Frontal cortex (tissue), 4 donors: Measurements from ENCODE around the gene S1PR5. TPM values are rescaled to one million over a fixed set of nuclear protein-coding genes. Genes with fewer than 3 reads are reported as not detected.
"Not testable (repeated sequence)": the region's sequence is repeated elsewhere in the genome, so short reads cannot be mapped to it uniquely, and the experiment has no call there.

Source experiments
- DNase-seq, 2 donors: peaks; one replicate each; pipeline ENCODE4 v3.0.0; 2012; ENCODE audit warnings: low spot score in 2 of 2
- FAIRE-seq: peaks from 2 replicates; lab custom pipeline; 2012; peaks lifted over from hg19 to GRCh38; lab: Jason Lieb, UNC
- total RNA-seq: library from RNA; depleted of rRNA; stranded (reverse); fragments of >200 nt; gene quantifications from one replicate; pipeline ENCODE4 v1.2.3, GENCODE V29; 2014
- donor health status: control.
- donor health status: control.
- donor health status: control.

S1PR5 gene
- total RNA-seq, 1 donor from 2014 or later: 0.41 TPM

DNA sequence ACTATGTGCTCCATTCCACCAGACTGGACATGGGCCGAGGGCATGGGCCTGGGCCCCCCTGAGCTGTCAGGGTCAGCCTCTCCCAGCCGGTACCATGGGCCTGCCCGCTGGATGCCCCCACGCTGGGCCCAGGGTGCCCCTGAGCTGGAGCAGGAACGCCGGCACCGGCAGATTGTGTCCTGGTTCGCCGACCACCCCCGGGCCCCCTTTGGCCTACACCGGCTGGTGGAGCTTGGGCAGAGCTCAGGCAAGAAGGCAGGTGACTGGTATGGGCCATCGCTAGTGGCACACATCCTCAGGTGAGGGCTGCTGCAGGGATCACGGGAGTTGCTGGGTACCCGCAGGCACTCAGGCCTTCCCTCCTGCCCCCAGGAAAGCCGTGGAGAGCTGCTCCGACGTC lies 29.6 kb upstream of the S1PR5 start:
- DNase-seq (no peak), FAIRE-seq (no peak)

- DNase-seq (no peak), FAIRE-seq (no peak)
Measured at GRCh38 chr19:10544753-10545251, 27.6 kb upstream of the S1PR5 start.

DNA sequence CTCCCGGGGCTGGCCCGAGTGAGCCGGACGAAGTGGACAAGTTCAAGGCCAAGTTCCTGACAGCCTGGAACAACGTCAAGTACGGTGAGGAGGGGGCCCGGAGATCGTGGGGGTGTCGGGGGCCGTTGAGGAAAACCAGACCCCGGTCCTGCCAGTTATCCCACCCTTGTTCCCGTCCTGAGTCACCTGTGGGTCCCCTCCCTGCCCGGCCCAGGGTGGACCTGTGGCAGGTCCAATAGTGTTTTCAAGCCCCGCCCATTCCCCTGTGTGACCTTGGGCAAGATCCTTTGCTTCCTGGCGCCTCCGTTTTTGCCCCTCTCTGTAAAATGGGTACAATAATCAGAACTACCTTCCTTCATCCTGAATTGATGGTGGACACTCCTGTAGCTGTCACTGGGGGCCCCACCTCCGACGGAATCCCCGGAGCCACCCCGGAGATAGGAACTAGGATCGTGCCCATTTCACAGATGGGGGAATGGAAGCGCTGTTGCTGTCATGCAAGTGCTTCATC lies 27.1 kb upstream of the S1PR5 start:
- FAIRE-seq: no peak
- DNase-seq: no peak

- DNase-seq: peak; percentile 97 to 98
- FAIRE-seq: no peak
Measured at GRCh38 chr19:10543420-10544241, 26.4 kb upstream of the S1PR5 start, which contains the start of gene ATG4D. Gene ATG4D, plus strand, starts transcription at chr19:10543904. Its CDS starts 187 bp downstream, at chr19:10544091.

DNA sequence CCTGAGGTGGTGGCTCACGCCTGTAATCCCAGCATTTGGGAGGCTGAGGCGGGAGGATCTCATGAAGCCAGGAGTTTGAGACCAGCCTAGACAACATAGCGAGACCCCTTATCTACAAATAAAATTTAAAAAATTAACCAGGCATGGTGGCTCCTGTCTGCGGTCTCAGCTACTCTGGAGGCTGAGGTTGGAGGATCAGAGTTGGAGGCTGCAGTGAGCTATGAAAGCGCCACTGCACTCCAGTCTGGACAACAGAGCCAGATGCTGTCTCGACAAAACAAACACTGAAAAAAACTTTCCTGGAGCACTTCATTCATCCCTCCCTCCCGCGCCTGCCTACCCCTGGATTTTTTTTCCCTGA lies 25.8 kb upstream of the S1PR5 start:
- DNase-seq (no peak), FAIRE-seq (no peak)

GRCh38 chr19:10539016-10539415 lies 21.8 kb upstream of the S1PR5 start:
- not testable (repeated sequence) for FAIRE-seq, DNase-seq

DNA sequence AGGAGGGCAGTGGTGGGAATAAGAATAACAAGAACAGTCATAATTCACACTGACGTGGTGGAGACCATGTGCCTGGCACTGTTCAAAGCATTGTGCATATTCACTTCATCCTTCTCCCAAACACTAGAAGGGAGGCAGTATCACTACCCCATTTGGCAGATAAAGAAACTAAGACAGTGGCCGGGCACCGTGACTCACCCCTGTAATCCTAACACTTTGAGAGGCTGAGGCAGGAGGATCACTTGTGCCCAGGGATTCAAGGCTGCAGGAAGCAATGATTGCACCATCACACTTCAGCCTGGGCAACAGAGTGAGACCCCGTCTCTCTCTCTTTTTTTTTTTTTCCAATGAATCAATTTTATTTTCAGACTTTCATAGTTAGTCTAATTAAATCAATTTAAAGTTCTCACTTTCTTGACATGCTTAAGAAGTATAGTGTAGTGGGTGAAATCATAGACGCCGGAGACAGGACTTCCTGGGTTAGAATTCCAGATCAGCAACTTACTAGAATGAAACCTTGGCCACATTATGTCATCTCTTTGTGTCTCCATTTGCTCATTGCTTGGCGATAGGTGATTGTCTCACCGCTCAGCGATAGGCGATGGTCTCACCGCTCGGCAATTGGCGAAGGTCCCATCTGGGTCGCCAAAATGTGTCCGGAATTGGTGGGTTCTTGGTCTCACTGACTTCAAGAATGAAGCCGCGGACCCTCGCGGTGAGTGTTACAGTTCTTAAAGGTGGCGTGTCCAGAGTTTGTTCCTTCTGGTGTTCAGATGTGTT lies 21.1 kb upstream of the S1PR5 start:
- FAIRE-seq (no peak), DNase-seq (no peak)

DNA sequence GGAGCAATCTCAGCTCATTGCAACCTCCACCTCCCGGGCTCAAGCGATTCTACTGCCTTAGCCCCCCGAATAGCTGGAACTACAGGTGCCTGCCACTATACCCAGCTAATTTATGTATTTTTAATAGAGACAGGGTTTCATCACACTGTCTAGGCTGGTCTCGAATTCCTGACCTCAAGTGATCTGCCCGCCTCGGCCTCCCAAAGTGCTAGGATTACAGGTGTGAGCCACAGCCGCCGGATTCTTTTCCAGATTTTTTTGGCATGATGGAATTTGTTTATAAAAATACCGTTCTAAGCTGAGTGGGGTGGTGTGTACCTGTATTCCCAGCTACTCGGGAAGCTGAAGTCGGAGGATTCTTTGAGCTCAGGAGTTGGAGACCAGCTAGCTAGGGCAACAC lies 20.4 kb upstream of the S1PR5 start:
- no peak for FAIRE-seq
- DNase-seq: no peak

DNA sequence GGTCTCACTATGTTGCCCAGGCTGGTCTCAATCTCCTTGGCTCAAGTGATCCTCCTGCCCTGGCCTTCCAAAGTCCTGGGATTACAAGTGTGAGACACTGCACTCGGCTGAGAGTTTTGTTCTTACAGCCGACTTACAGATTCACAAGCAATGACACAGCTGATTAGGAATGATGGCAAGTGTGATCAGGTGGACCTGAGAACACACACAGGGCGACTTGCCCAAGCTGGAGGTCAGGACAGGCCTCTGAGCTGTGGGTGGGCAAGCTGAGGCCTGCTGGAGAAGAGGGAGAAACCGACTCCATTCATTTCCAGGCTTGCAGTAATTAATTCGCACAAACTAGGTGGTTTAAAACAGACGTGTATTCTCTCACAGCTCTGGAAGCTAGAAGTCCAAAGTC lies 18.4 kb upstream of the S1PR5 start:
- FAIRE-seq (no peak), DNase-seq (no peak)

DNA sequence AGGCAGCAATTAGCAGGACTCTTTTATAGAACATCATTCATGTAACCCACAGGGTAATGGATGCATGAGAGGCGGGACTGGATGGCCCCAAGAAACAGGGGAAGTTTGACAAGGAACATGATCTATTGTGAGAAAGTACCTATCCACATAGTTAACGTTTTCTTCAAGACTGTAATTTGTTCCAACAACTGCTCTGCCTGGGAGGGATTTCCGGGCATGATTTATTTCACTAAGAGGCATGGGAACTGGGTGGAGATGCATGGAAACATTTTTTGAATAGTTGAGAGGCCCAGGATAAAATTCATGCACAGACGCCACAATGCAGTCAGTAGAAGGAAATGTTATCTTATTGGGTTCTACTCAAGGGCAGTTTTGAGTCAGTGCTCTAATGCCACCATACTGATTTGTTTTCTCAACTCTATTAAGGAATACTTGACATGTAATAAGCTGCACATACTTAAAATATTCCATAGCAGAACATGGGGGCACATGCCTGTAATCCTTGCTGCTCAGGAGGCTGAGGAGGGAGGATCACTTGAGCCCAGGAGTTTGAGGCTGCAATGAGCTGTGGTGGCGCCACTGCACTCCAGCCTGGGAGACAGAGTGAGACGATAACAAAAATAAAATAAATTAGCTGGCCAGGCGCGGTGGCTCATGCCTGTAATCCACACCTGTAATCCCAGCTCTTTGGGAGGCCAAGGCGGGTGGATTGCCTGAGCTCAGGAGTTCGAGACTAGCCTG lies 16.6 kb upstream of the S1PR5 start:
- DNase-seq (no peak), FAIRE-seq (no peak)

DNA sequence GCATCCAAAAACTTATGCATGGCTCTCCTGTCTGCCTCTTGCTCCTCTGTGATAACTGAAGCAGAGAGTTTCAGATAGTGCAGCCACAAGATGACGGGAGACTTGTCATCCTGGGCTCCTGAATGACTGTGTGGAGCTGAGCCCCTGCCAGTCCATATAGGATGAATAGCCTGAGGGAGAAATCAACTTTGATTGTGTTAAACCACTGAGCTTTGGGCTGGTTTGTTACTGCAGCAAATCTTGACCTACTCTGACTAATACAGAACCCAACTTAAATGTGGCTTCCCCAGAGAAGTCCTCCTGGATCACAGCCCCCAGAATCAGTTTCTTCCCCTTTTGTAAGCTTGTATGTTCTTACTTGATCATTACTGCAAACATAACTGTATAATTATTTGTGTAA lies 15.2 kb upstream of the S1PR5 start:
- FAIRE-seq (no peak), DNase-seq (no peak)

- not testable (repeated sequence) for DNase-seq, FAIRE-seq
Measured at GRCh38 chr19:10526887-10527286, 9.6 kb upstream of the S1PR5 start.

DNA sequence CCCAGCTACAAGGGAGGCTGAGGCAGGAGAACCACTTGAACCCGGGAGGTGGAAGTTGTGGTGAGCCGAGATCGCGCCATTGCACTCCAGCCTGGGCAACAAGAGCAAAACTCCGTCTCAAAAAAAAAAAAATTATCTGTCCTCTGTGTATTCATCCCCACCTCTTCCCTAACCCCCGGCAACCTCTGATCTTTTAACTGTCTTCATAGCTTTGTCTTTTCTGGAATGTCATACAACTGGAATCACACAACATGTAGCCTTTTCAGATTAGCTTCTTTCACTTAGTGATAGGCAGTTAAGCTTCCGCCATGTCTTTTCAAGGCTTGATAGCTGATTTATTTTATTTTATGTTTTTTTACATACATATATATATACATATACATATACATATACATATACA lies 8.4 kb upstream of the S1PR5 start:
- FAIRE-seq: no peak
- DNase-seq: no peak

- FAIRE-seq (no peak), DNase-seq (no peak)
Measured at GRCh38 chr19:10523135-10523636, 5.9 kb upstream of the S1PR5 start.

DNA sequence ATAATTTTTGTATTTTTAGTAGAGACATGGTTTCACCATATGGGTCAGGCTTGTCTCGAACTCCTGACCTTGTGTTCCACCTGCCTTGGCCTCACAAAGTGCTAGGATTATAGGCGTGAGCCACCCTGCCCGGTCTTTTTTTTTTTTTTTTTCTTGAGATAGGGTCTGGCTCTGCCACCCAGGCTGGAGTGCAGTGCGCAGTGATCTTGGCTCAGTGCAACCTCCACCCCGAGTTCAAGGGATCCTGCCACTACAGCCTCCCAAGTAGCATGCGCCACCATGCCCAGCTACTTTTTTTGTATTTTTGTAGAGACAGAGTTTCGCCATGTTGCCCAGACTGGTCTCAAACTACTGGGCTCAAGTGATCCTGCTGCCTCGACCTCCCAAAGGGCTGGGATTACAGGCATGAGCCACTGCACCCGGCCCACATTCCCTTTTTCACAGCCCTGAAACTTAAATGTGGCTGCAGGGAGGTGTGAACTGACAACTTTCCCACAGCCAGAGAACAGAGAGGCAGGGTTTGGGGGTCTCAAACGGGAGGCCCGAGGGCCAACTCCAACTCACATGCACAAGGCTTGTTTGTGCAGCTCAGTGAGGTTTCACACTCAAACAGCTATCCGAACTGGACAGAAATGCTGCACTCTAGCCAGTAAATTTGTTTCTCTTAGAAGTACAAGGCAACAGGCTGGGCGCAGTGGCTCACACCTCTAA lies 4.4 kb upstream of the S1PR5 start:
- DNase-seq: no peak
- no peak for FAIRE-seq

GRCh38 chr19:10520652-10521318 lies 3.5 kb upstream of the S1PR5 start:
- DNase-seq (no peak), FAIRE-seq (no peak)

- FAIRE-seq (no peak), DNase-seq (no peak)
Measured at GRCh38 chr19:10519421-10519820, 2.2 kb upstream of the S1PR5 start.

DNA sequence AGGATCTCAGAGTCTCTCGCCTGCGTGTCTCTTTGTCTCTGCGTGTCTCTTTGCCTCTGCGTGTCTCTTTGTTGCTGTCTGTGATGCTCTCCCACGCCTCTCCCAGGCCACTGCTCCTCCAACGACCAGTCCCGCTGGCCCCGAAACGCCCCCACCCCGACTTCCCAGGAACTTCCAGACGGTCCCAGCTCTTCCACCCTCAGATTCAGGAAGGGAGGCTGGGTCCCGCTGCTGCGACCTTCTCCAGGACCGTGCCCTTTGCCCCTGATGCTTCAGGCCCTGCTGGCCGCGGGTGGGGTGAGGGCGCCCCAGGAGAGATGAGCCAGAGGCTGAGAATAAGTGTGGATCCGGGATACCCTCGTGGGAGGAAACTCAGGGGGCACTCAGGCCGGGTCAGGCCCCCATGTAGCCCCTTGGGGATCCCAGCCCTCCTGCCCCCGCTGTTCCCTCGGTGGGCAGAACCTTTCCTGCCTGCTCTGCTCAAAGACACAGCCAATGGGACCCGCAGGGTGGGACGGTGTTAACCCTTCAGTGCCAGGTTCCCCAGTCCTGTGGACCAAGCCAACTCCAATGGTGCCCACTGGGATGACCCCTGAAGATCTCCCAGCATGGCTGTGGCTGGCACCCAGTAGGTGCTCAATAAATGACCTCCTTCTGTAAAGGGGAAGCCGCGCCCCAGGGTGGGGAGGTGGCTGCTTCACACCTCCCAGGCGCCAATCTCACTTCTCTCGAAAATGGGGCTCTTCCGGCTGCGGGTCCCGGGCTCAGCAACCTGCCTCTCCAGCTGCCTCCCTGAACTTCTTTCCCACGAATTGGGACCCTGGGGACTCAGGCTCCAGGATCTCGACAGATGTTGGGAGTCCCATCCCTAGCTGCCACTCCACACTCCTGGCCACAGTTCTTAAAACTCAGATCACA lies 1.5 kb upstream of the S1PR5 start:
- DNase-seq (no peak), FAIRE-seq (no peak)
